Coronary artery (tissue), 2 donors: ENCODE results near the gene CEACAM7.

Source experiments
- DNase-seq: peaks from one replicate; pipeline ENCODE4 v3.0.0-alpha.2; 2017; ENCODE audit warnings: low spot score
- H3K27ac ChIP-seq, 2 donors: fragments of 200-600 bp; sonication (generic); one replicate each; pipeline ENCODE4 v1.5.1; 2016 to 2019
- H3K4me3 ChIP-seq: fragments of 200-600 bp; sonication (generic); 2 replicates; pipeline ENCODE4 v1.5.1; 2016; ENCODE audit warnings: mild to moderate bottlenecking, moderate library complexity
- CTCF ChIP-seq: fragments of 200-600 bp; sonication (generic); IDR thresholded peaks from one replicate; pipeline ENCODE4 v1.5.1; 2019; ENCODE audit warnings: antibody characterized with exemption

Gene CEACAM7

GRCh38 chr19:41699968-41700323 lies 11.9 kb upstream of the CEACAM7 start:
- TF ChIP-seq CTCF = no peak
- Histone ChIP-seq H3K4me3 (no peak overlapping the region), H3K27ac (no peak overlapping the region)
- DNase-seq = no peak

DNA sequence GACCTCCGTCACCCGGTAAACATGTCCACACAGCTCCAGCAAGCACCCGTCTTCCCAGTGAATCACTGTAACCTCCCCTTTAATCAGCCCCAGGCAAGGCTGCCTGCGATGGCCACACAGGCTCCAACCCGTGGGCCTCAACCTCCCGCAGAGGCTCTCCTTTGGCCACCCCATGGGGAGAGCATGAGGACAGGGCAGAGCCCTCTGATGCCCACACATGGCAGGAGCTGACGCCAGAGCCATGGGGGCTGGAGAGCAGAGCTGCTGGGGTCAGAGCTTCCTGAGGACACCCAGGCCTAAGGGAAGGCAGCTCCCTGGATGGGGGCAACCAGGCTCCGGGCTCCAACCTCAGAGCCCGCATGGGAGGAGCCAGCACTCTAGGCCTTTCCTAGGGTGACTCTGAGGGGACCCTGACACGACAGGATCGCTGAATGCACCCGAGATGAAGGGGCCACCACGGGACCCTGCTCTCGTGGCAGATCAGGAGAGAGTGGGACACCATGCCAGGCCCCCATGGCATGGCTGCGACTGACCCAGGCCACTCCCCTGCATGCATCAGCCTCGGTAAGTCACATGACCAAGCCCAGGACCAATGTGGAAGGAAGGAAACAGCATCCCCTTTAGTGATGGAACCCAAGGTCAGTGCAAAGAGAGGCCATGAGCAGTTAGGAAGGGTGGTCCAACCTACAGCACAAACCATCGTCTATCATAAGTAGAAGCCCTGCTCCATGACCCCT lies 11.3 kb upstream of the CEACAM7 start:
- DNase-seq = peak; percentile 47
- H3K27ac ChIP-seq = no peak overlapping the region
- TF ChIP-seq CTCF = no peak
- H3K4me3 ChIP-seq = no peak overlapping the region

DNA sequence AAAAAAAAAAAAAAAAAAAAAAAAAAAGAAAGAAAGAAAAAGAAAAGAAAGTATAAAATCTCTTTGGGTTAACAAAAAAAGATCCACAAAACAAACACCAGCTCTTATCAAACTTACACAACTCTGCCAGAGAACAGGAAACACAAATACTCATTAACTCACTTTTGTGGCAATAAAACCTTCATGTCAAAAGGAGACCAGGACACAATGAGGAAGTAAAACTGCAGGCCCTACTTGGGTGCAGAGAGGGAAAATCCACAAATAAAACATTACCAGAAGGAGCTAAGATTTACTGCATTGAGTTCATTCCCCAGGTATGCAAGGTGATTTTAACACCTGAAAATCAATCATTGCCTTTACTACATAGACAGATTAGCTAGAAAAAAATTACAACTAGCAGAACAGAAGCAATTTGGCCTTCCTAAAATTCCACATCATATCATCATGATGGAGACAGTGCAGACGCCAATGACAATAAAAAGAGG lies 10.7 kb upstream of the CEACAM7 start:
- TF ChIP-seq CTCF = no peak
- no peak overlapping the region for H3K27ac ChIP-seq
- H3K4me3 ChIP-seq = no peak overlapping the region
- no peak for DNase-seq

DNA sequence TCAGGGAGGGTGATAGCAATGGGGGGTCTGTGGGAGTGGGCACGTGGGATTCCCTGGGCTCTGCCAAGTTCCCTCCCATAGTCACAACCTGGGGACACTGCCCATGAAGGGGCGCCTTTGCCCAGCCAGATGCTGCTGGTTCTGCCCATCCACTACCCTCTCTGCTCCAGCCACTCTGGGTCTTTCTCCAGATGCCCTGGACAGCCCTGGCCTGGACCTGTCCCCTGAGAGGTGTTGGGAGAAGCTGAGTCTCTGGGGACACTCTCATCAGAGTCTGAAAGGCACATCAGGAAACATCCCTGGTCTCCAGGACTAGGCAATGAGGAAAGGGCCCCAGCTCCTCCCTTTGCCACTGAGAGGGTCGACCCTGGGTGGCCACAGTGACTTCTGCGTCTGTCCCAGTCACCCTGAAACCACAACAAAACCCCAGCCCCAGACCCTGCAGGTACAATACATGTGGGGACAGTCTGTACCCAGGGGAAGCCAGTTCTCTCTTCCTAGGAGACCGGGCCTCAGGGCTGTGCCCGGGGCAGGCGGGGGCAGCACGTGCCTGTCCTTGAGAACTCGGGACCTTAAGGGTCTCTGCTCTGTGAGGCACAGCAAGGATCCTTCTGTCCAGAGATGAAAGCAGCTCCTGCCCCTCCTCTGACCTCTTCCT lies 9.3 kb upstream of the CEACAM7 start:
- TF ChIP-seq CTCF = no peak
- peak; percentile 54 for DNase-seq
- H3K27ac ChIP-seq = no peak overlapping the region
- no peak overlapping the region for H3K4me3 ChIP-seq

DNA sequence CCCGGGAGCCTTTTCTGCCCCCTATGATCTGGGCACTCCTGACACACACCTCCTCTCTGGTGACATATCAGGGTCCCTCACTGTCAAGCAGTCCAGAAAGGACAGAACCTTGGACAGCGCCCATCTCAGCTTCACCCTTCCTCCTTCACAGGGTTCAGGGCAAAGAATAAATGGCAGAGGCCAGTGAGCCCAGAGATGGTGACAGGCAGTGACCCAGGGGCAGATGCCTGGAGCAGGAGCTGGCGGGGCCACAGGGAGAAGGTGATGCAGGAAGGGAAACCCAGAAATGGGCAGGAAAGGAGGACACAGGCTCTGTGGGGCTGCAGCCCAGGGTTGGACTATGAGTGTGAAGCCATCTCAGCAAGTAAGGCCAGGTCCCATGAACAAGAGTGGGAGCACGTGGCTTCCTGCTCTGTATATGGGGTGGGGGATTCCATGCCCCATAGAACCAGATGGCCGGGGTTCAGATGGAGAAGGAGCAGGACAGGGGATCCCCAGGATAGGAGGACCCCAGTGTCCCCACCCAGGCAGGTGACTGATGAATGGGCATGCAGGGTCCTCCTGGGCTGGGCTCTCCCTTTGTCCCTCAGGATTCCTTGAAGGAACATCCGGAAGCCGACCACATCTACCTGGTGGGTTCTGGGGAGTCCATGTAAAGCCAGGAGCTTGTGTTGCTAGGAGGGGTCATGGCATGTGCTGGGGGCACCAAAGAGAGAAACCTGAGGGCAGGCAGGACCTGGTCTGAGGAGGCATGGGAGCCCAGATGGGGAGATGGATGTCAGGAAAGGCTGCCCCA lies 8.5 kb upstream of the CEACAM7 start:
- H3K4me3 ChIP-seq = no peak overlapping the region
- DNase-seq = peak; percentile 26
- no peak overlapping the region for H3K27ac ChIP-seq
- TF ChIP-seq CTCF = no peak

GRCh38 chr19:41695745-41696144 lies 7.7 kb upstream of the CEACAM7 start:
- peak; percentile 12 for DNase-seq
- no peak overlapping the region for H3K4me3 ChIP-seq
- no peak for TF ChIP-seq CTCF
- no peak overlapping the region for H3K27ac ChIP-seq
